NB4 (cell line): ENCODE results near the gene CIITA.

Experiments used
- MYC ChIP-seq: IDR thresholded peaks from 2 replicates; pipeline ENCODE4 v1.6.1; 2011; ENCODE audit warnings: low read depth, low read length
- POLR2A ChIP-seq: IDR thresholded peaks from 2 replicates; pipeline ENCODE4 v1.6.1; 2011; ENCODE audit warnings: mild to moderate bottlenecking; ENCODE audit not compliant: insufficient read length; ENCODE audit errors: extremely low read depth
- TF ChIP-seq, protein P1 (sequence below): IDR thresholded peaks from one replicate; pipeline ENCODE4 v1.5.1; 2012; ENCODE audit warnings: low read depth, low read length
- TF ChIP-seq, protein P2 (sequence below): IDR thresholded peaks from 2 replicates; pipeline ENCODE4 v1.6.1; 2011; ENCODE audit warnings: low read depth, low read length

DNA sequence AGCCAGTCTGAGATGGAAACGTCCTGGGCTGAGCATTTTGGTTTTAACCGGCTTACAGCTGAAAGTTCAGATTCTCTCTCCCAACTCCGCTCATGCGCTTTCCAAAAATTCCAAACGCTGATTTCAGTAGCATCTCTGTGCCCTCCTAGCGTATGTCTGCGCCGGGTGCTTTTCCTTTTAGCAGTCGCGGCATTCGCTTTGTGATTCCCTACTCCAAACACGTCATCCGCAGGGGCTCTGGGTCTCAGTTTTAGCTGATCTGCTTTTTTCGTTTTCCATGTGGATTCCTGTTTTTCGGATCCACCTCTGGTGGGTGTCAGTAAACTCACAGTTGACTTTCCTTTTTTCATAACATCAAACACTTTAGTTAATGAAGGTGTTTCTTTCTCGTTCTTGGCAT lies 36.3 kb upstream of the CIITA start:
- TF ChIP-seq, protein P1, sequence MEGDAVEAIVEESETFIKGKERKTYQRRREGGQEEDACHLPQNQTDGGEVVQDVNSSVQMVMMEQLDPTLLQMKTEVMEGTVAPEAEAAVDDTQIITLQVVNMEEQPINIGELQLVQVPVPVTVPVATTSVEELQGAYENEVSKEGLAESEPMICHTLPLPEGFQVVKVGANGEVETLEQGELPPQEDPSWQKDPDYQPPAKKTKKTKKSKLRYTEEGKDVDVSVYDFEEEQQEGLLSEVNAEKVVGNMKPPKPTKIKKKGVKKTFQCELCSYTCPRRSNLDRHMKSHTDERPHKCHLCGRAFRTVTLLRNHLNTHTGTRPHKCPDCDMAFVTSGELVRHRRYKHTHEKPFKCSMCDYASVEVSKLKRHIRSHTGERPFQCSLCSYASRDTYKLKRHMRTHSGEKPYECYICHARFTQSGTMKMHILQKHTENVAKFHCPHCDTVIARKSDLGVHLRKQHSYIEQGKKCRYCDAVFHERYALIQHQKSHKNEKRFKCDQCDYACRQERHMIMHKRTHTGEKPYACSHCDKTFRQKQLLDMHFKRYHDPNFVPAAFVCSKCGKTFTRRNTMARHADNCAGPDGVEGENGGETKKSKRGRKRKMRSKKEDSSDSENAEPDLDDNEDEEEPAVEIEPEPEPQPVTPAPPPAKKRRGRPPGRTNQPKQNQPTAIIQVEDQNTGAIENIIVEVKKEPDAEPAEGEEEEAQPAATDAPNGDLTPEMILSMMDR, result no peak
- TF ChIP-seq MYC (no peak), POLR2A (no peak)
- TF ChIP-seq, protein P2, sequence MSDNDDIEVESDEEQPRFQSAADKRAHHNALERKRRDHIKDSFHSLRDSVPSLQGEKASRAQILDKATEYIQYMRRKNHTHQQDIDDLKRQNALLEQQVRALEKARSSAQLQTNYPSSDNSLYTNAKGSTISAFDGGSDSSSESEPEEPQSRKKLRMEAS, result no peak
